HG02852 (cell line): Measurements from ENCODE around the gene DENND4C.
"Not testable (repeated sequence)": the region's sequence is repeated elsewhere in the genome, so short reads cannot be mapped to it uniquely, and the experiment has no call there.

ENCODE experiments used
- ATAC-seq: cut with Tn5 transposase; IDR thresholded peaks from one replicate; pipeline ENCODE4 v1.9.1; 2021; ENCODE audit warnings: mild to moderate bottlenecking, moderate library complexity; ENCODE audit not compliant: unreplicated experiment

DENND4C gene

GRCh38 chr9:19223724-19224123, 6.8 kb upstream of the DENND4C start:
- ATAC-seq, result no peak

- ATAC-seq, result no peak
Observed at GRCh38 chr9:19224563-19224962, 5.9 kb upstream of the DENND4C start.

GRCh38 chr9:19229595-19230354, 718 bp upstream of the DENND4C start:
- ATAC-seq, result peak; percentile 57

- no peak for ATAC-seq
Observed at GRCh38 chr9:19231126-19231903, 822 bp downstream of the DENND4C start.

GRCh38 chr9:19231904-19232822, 1.7 kb downstream of the DENND4C start:
- no peak for ATAC-seq

GRCh38 chr9:19232823-19233194, 2.3 kb downstream of the DENND4C start:
- ATAC-seq, result no peak

- ATAC-seq, result no peak
Observed at GRCh38 chr9:19233344-19233743, 2.9 kb downstream of the DENND4C start.

- no peak for ATAC-seq
Observed at GRCh38 chr9:19239955-19240354, 9.5 kb downstream of the DENND4C start.

GRCh38 chr9:19241728-19242127, 11.2 kb downstream of the DENND4C start:
- no peak for ATAC-seq

- ATAC-seq, result no peak
Observed at GRCh38 chr9:19243366-19244033, 13.0 kb downstream of the DENND4C start.

GRCh38 chr9:19246891-19247290, 16.4 kb downstream of the DENND4C start:
- no peak for ATAC-seq

- ATAC-seq, result no peak
Observed at GRCh38 chr9:19247420-19247819, 16.9 kb downstream of the DENND4C start.

GRCh38 chr9:19250346-19250745, 19.9 kb downstream of the DENND4C start:
- not testable (repeated sequence) for ATAC-seq

- not testable (repeated sequence) for ATAC-seq
Observed at GRCh38 chr9:19251203-19251602, 20.7 kb downstream of the DENND4C start.

GRCh38 chr9:19251622-19252021, 21.1 kb downstream of the DENND4C start:
- ATAC-seq, result not testable (repeated sequence)

- no peak for ATAC-seq
Observed at GRCh38 chr9:19252174-19252884, 21.8 kb downstream of the DENND4C start.

- no peak for ATAC-seq
Observed at GRCh38 chr9:19252885-19253219, 22.4 kb downstream of the DENND4C start.

GRCh38 chr9:19255112-19255511, 24.6 kb downstream of the DENND4C start:
- no peak for ATAC-seq

GRCh38 chr9:19255821-19256220, 25.3 kb downstream of the DENND4C start:
- no peak for ATAC-seq

GRCh38 chr9:19259665-19260255, 29.3 kb downstream of the DENND4C start:
- not testable (repeated sequence) for ATAC-seq
